HG03066 (cell line): ENCODE results near the gene DHODH.

Experiments
- ATAC-seq: cut with Tn5 transposase; IDR thresholded peaks from one replicate; pipeline ENCODE4 v1.9.1; 2021; ENCODE audit warnings: low read depth; ENCODE audit not compliant: unreplicated experiment

The DHODH gene

GRCh38 chr16:72013389-72013788, 4.8 kb downstream of the DHODH start:
- no peak for ATAC-seq

GRCh38 chr16:72013888-72014581, 5.5 kb downstream of the DHODH start:
- ATAC-seq, result no peak

- ATAC-seq, result no peak
These were observed 6.1 kb downstream of the DHODH start for GRCh38 chr16:72014675-72015074.

- no peak for ATAC-seq
These were observed 6.6 kb downstream of the DHODH start for GRCh38 chr16:72015124-72015523.

- no peak for ATAC-seq
These were observed 9.9 kb downstream of the DHODH start for GRCh38 chr16:72018470-72018869.

GRCh38 chr16:72021043-72021442, 12.5 kb downstream of the DHODH start:
- no peak for ATAC-seq

- ATAC-seq, result no peak
These were observed 13.6 kb downstream of the DHODH start for GRCh38 chr16:72022127-72022526.

- ATAC-seq, result no peak
These were observed 15.4 kb downstream of the DHODH start for GRCh38 chr16:72023962-72024361.

- no peak for ATAC-seq
These were observed 16.4 kb downstream of the DHODH start for GRCh38 chr16:72024862-72025382.

GRCh38 chr16:72025404-72026114, 17.0 kb downstream of the DHODH start:
- ATAC-seq, result no peak

- ATAC-seq, result no peak
These were observed 19.3 kb downstream of the DHODH start for GRCh38 chr16:72027669-72028378.

GRCh38 chr16:72029567-72030271, 21.2 kb downstream of the DHODH start:
- ATAC-seq, result no peak

GRCh38 chr16:72033437-72033836, 24.9 kb downstream of the DHODH start:
- ATAC-seq, result no peak

GRCh38 chr16:72036098-72036497, 27.6 kb downstream of the DHODH start:
- ATAC-seq, result no peak

- no peak for ATAC-seq
These were observed 33.7 kb downstream of the DHODH start for GRCh38 chr16:72042157-72042660.

- no peak for ATAC-seq
These were observed 34.5 kb downstream of the DHODH start for GRCh38 chr16:72043058-72043457.

GRCh38 chr16:72043539-72043938, 35.0 kb downstream of the DHODH start:
- ATAC-seq, result no peak

- ATAC-seq, result no peak
These were observed 35.8 kb downstream of the DHODH start for GRCh38 chr16:72044296-72044695.

GRCh38 chr16:72044825-72045359, 36.3 kb downstream of the DHODH start:
- no peak for ATAC-seq

- ATAC-seq, result no peak
These were observed 40.6 kb downstream of the DHODH start for GRCh38 chr16:72049110-72049509.
